Measurements from ENCODE around the gene ATE1.

Gene ATE1

DNA sequence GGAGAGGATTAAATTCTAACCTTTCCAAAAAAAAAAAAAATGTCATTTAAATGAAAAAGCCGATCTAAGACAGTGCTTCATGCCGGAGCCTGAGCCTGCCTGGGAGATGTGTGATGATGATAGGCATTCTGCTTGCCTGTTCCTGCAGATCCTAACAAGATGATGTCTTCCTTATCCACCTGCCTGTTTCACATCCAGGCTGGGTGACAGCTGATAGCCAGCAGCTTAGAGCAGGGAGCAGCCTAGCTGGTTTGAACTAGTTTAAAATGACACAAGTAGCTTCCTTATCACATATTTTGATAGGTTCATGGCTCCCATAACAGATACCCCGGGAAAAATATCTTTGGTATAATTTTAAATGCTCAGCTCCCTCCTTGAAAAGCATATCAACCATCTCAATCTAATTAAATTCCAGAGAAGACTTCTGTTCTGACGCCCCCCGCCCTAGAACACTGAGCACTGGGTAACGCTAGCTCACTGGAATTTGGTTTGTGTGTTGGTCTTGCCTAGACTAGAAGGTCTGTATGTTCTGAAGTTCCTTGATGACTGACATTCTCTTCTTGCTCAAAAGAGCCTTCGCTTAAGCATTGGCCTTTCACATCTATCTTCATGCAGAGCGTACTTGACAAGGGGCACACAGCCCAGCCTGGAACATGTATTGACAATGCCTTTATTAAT is 232.7 kb downstream of the ATE1 start:
- no peak for DNase-seq (ENCODE audit: low spot score)

DNA sequence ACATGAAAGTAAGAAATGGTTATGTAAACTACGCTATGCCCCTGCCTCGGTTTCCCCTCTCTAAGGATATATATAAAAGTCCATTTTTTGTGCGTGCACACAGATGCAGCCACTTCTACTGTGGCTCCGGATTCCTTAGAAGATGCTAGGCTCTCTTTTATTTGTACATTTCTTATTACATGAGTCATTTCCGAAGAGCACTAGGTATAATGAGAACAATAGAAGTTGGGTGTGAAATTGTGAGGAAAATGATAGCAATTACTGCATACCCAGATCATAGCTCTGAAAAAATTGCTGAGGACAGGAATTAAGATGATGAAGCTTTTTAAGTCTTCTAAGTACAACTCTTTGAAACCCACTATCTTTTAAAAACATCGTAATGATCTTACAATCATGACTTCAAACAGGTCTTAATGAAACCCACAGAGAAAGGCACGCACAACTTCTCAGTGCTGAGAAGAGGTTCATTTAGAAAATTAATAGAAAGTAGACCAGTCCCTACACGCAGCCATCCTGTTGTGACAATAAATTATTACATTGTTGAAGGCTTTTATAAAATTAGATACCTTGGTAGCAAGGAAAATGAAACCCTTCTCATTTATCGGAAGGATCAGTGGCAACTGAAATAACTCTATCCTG is 233.4 kb downstream of the ATE1 start:
- no peak for DNase-seq (ENCODE audit: low spot score)

DNA sequence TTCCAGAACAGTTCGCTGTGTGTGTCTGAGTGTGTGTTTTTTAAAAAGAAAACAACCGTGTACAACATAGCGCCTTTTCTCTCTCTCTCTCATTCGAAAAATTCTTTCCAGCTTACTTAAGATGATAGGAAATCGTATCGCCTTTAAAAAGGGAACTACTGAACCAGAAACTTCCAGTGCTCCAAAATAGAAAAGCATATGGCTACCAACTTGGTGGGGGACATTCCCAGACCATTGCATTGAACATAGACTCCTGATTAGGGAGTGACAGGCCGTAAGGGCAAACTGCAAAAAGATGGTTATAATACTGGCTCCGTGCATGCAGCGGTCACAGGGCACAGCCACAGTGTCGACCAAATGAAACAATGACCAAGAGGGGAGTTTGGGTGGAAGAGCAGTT is 235.2 kb downstream of the ATE1 start:
- no peak for DNase-seq (ENCODE audit: low spot score)

DNA sequence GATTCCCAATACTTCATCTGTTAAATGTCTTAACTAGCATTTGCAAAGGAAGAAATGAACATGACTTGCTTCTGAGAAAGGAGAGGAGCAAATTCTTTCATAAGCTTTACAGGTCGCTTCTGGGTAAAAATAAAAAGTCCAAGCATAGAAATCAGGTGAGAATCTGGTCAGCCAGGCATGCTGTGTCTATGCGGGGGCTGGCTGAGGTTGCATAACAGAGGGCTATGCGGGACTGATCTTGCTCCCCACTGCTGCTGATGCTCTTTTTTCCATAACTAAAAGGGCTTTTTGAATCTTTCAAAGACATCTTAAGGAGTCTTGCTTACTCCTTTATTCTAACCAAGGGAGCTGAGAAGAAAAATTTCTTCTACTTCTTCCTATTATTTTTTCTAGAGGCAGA is 236.9 kb downstream of the ATE1 start:
- no peak for DNase-seq (ENCODE audit: low spot score)

Measured in SW480 (cell line).